HepG2 (cell line): ENCODE results near the gene SAMD10. TPM values are rescaled to one million over a fixed set of nuclear protein-coding genes. Genes with fewer than 3 reads are reported as not detected.

Experiments used
- ATAC-seq: fragments of 200-7000 bp; cut with Tn5 transposase; 3 replicates; pipeline ENCODE4 v1.9.1; 2020; ENCODE audit warnings: mild to moderate bottlenecking, moderate library complexity
- BruUV-seq: library from RNA; stranded (reverse); fragments of 400-500 nt; replicated peaks from 2 replicates; lab custom pipeline; 2021; lab: Mats Ljungman, UMichigan
- CTCF ChIA-PET: fragments of 300-600 bp; formaldehyde crosslinking; extraction: SDS; loops from one replicate; lab custom pipeline; 2021; ENCODE audit warnings: low total read pairs, inconsistent platforms, low intra/inter-chr PET ratio; lab: Yijun Ruan, JAX
- POLR2A ChIA-PET: fragments of 350-600 bp; sonication (Branson Sonifier 250); formaldehyde crosslinking; loops from one replicate; lab custom pipeline; 2020; ENCODE audit warnings: antibody characterized with exemption, inconsistent platforms; lab: Yijun Ruan, JAX
- DNase-seq: peaks from one replicate; pipeline ENCODE4 v3.0.0-alpha.2; 2015; ENCODE audit warnings: low spot score
- FAIRE-seq: peaks from 3 replicates; lab custom pipeline; 2011; peaks lifted over from hg19 to GRCh38; lab: Jason Lieb, UNC
- H2AFZ ChIP-seq: one replicate; pipeline ENCODE4 v1.6.1; 2011; ENCODE audit warnings: low read length, inconsistent platforms
- H3K27ac ChIP-seq: fragments of 300-600 bp; 3 replicates; pipeline ENCODE4 v1.8.0; 2011; ENCODE audit warnings: mixed run types, mild to moderate bottlenecking, mixed read lengths, low read length, inconsistent platforms; ENCODE audit not compliant: insufficient read depth; ENCODE audit errors: extremely low read length
- H3K27me3 ChIP-seq, 2 experiments: fragments of 200-600 bp in 1 of 2; 2 replicates in 1 of 2; 3 replicates in 1 of 2; pipeline versions ENCODE4 v1.6.0 to v1.8.0; 2011; ENCODE audit warnings: low read length in 2 of 2, mild to moderate bottlenecking in 2 of 2, moderate library complexity in 2 of 2, inconsistent platforms in 1 of 2; ENCODE audit not compliant: insufficient read depth in 2 of 2, control insufficient read depth in 1 of 2
- H3K36me3 ChIP-seq, 2 experiments: fragments of 200-600 bp in 1 of 2; replicated peaks in 1 of 2; 2 replicates in 1 of 2; 3 replicates in 1 of 2; pipeline versions ENCODE4 v1.5.1 to v1.8.0; 2011; ENCODE audit warnings: low read length in 2 of 2, inconsistent platforms in 1 of 2; ENCODE audit not compliant: insufficient read depth in 2 of 2, control insufficient read depth in 1 of 2
- H3K4me1 ChIP-seq: 2 replicates; pipeline ENCODE4 v1.5.1; 2012; ENCODE audit warnings: low read length, inconsistent platforms; ENCODE audit not compliant: insufficient read depth
- H3K4me2 ChIP-seq: 2 replicates; pipeline ENCODE4 v1.6.0; 2011; ENCODE audit warnings: low read depth, low read length, inconsistent platforms
- H3K4me3 ChIP-seq, 3 experiments: fragments of 200-600 bp in 1 of 3; sonication (generic), shearing (Covaris generic) in 1 of 3; replicated peaks in 1 of 3; 2 replicates each; pipeline ENCODE4 v1.5.1; 2011 to 2016; ENCODE audit warnings: low read length in 3 of 3, inconsistent platforms in 2 of 3, low read depth in 2 of 3, mild to moderate bottlenecking in 2 of 3, control low read depth in 1 of 3, mixed read lengths in 1 of 3; ENCODE audit not compliant: insufficient read depth in 1 of 3
- H3K79me2 ChIP-seq: one replicate; pipeline ENCODE4 v1.6.1; 2011; ENCODE audit warnings: low read length, inconsistent platforms; ENCODE audit not compliant: insufficient read depth
- H3K9ac ChIP-seq: 2 replicates; pipeline ENCODE4 v1.6.0; 2011; ENCODE audit warnings: mild to moderate bottlenecking, low read depth, low read length, inconsistent platforms; ENCODE audit not compliant: insufficient read depth
- H3K9me3 ChIP-seq: 2 replicates; pipeline ENCODE4 v1.5.1; 2012; ENCODE audit warnings: mild to moderate bottlenecking, low read length
- H4K20me1 ChIP-seq: 2 replicates; pipeline ENCODE4 v1.6.0; 2011; ENCODE audit warnings: inconsistent platforms, mild to moderate bottlenecking, low read length, moderate library complexity; ENCODE audit not compliant: insufficient read depth
- ARHGAP35 ChIP-seq: sonication (generic); formaldehyde crosslinking; IDR thresholded peaks from 2 replicates; pipeline ENCODE4 v1.9.0; 2022; ENCODE audit warnings: mild to moderate bottlenecking, inconsistent platforms, moderate library complexity, missing genetic modification reagents, borderline replicate concordance
- FOXM1 ChIP-seq: sonication (generic); formaldehyde crosslinking; IDR thresholded peaks from 2 replicates; pipeline ENCODE4 v1.5.0; 2020; ENCODE audit warnings: missing genetic modification reagents
- GABPB1 ChIP-seq: IDR thresholded peaks from 2 replicates; pipeline ENCODE4 v1.6.1; 2016; ENCODE audit warnings: mild to moderate bottlenecking, missing genetic modification reagents, moderate library complexity, missing compliant biosample characterization
- NFE2 ChIP-seq: sonication (generic); formaldehyde crosslinking; IDR thresholded peaks from 2 replicates; pipeline ENCODE4 v1.4.0; 2020; ENCODE audit warnings: missing genetic modification reagents
- POLR2AphosphoS2 ChIP-seq: IDR thresholded peaks from 2 replicates; pipeline ENCODE4 v1.6.1; 2011; ENCODE audit warnings: low read depth, low read length, improper control_type of control experiment
- SSRP1 ChIP-seq: IDR thresholded peaks from 2 replicates; pipeline ENCODE4 v1.6.1; 2016; ENCODE audit warnings: control low read depth
- ZNF383 ChIP-seq: sonication (generic); formaldehyde crosslinking; IDR thresholded peaks from 2 replicates; pipeline ENCODE4 v1.4.0; 2020; ENCODE audit warnings: missing genetic modification reagents, mild to moderate bottlenecking, borderline replicate concordance
- ZNF496 ChIP-seq: sonication (generic); formaldehyde crosslinking; IDR thresholded peaks from 2 replicates; pipeline ENCODE4 v1.8.1; 2023; ENCODE audit warnings: mild to moderate bottlenecking, moderate library complexity, missing genetic modification reagents; ENCODE audit not compliant: insufficient replicate concordance
- ZNF629 ChIP-seq: sonication (generic); formaldehyde crosslinking; conservative IDR thresholded peaks from 2 replicates; pipeline ENCODE4 v1.5.0; 2020; ENCODE audit warnings: missing genetic modification reagents
- WGBS: methylation state at CpG from one replicate; pipeline ENCODE4 v1.1.6; 2017; ENCODE audit warnings: low lambda C conversion rate; 5-methylcytosine and 5-hydroxymethylcytosine counted together
- in situ Hi-C: cut with HindIII; loops from 2 replicates; pipeline ENCODE4 v1.10.0; 2017; ENCODE audit warnings: low pct_unique_long_range_greater_than_20kb; ENCODE audit not compliant: extremely low pct_ligation_motif_present
- intact Hi-C: fragments of 100-400 bp; cut with micrococcal nuclease; formaldehyde crosslinking; loops from one replicate; pipeline ENCODE4 v1.10.0; 2022; ENCODE audit not compliant: unreplicated experiment
- polyA plus RNA-seq, 8 experiments: library from polyadenylated mRNA; depleted of rRNA in 3 of 8; stranded (reverse) in 7 of 8; unstranded in 1 of 8; fragments of >200 nt; fragmentation: Illumina TruSeq in 4 of 8; extraction: Trizol in 4 of 8; gene quantifications; 2 replicates each; pipeline versions ENCODE4 v1.2.1 to v1.2.3, GENCODE V29; 2011 to 2016; ENCODE audit warnings: low read depth in 4 of 8, missing spikeins in 1 of 8, mixed read lengths in 1 of 8; ENCODE audit not compliant: insufficient read depth in 1 of 8
- total RNA-seq, 5 experiments: library from RNA; depleted of rRNA; stranded (reverse); fragments of >200 nt; fragmentation: Illumina TruSeq; extraction: Trizol; gene quantifications; 2 replicates each; pipeline ENCODE4 v1.2.3, GENCODE V29; 2016; ENCODE audit warnings: low read depth in 1 of 5
- TF ChIP-seq, protein P1 (sequence below): conservative IDR thresholded peaks from 2 replicates; pipeline ENCODE4 v1.6.1; 2018; ENCODE audit warnings: missing genetic modification reagents
- TF ChIP-seq, protein P2 (sequence below): sonication (generic); formaldehyde crosslinking; IDR thresholded peaks from 2 replicates; pipeline ENCODE4 v1.9.0; 2021; ENCODE audit warnings: missing genetic modification reagents, mild to moderate bottlenecking, borderline replicate concordance
- TF ChIP-seq, protein P3 (sequence below): sonication (generic); formaldehyde crosslinking; IDR thresholded peaks from 2 replicates; pipeline ENCODE4 v1.9.0; 2021; ENCODE audit warnings: missing genetic modification reagents, borderline replicate concordance
- TF ChIP-seq, protein P4 (sequence below): sonication (generic); formaldehyde crosslinking; IDR thresholded peaks from 2 replicates; pipeline ENCODE4 v1.8.0; 2022; ENCODE audit warnings: mild to moderate bottlenecking, missing genetic modification reagents, moderate library complexity
- TF ChIP-seq, protein P5 (sequence below): sonication (generic); formaldehyde crosslinking; IDR thresholded peaks from 2 replicates; pipeline ENCODE4 v1.9.0; 2022; ENCODE audit warnings: missing genetic modification reagents, mild to moderate bottlenecking, borderline replicate concordance
- TF ChIP-seq, protein P6 (sequence below): sonication (generic); formaldehyde crosslinking; IDR thresholded peaks from 2 replicates; pipeline ENCODE4 v1.5.0; 2020; ENCODE audit warnings: mild to moderate bottlenecking, missing genetic modification reagents

Gene SAMD10
- total and polyA plus RNA-seq, 2 of the 13 experiments (the other 11 are each of a cell fraction or from before 2014, with no cell fraction given), result 6.1 to 11.0 TPM

DNA sequence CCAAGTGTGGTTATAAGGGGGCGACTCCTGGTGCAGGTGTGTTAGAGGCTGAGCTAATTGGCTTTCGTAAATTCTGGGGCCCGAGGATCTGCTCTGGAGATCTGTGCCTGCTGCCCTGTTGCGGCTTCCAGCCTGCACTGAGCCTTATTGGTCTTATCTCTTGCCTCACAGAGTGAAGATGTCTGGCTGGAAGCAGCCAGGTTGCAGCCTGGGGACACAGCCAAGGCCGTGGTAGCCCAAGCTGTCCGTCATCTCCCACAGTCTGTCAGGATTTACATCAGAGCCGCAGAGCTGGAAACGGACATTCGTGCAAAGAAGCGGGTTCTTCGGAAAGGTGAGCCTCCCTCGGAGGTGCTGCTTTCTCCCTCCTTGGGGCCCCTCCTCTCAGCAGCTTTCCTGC, 21.5 kb upstream of the SAMD10 start:
- Histone ChIP-seq H3K4me1 (no peaks in the 10 kb centered on the region), H3K27me3 (no peaks in the 10 kb centered on the region), H3K79me2 (no peaks in the 10 kb centered on the region), H3K4me2 (no peak overlapping the region), H3K36me3 (peaks cover 63 to 80% of the 10 kb centered on the region in 2 experiments), H2AFZ (no peak overlapping the region), H3K9me3 (no peaks in the 10 kb centered on the region), H3K9ac (no peak overlapping the region), H4K20me1 (no peaks in the 10 kb centered on the region), H3K27ac (no peak overlapping the region), H3K4me3 (no peak overlapping the region)
- 95% methylated on average over 12 of the region's 12 CpGs for WGBS
- FAIRE-seq, result no peak
- ATAC-seq, result no peak
- no peak for DNase-seq
- CTCF ChIA-PET, result no interaction called here
- no TSS peak for BruUV-seq
- intact Hi-C loops, result no loop called here
- POLR2A ChIA-PET, result interaction anchor here (1.0 to 2.1 kb wide), 2 partner anchors 20 to 23 kb away, joined by 5 to 6 read pairs; partner anchors contain the start of gene PRPF6
- in situ Hi-C loops, result no loop called here
- TF ChIP-seq NFE2 (CRISPR knock-in tag) (no peak), POLR2AphosphoS2 (no peak), SSRP1 (CRISPR knock-in tag) (no peak), ZNF496 (no peak), ZNF629 (CRISPR knock-in tag) (no peak), GABPB1 (CRISPR knock-in tag) (no peak), ZNF383 (CRISPR knock-in tag) (no peak), FOXM1 (no peak), ARHGAP35 (CRISPR knock-in tag) (no peak)
- TF ChIP-seq, protein P1, sequence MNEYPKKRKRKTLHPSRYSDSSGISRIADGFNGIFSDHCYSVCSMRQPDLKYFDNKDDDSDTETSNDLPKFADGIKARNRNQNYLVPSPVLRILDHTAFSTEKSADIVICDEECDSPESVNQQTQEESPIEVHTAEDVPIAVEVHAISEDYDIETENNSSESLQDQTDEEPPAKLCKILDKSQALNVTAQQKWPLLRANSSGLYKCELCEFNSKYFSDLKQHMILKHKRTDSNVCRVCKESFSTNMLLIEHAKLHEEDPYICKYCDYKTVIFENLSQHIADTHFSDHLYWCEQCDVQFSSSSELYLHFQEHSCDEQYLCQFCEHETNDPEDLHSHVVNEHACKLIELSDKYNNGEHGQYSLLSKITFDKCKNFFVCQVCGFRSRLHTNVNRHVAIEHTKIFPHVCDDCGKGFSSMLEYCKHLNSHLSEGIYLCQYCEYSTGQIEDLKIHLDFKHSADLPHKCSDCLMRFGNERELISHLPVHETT (CRISPR knock-in tag), result no peak
- TF ChIP-seq, protein P2, sequence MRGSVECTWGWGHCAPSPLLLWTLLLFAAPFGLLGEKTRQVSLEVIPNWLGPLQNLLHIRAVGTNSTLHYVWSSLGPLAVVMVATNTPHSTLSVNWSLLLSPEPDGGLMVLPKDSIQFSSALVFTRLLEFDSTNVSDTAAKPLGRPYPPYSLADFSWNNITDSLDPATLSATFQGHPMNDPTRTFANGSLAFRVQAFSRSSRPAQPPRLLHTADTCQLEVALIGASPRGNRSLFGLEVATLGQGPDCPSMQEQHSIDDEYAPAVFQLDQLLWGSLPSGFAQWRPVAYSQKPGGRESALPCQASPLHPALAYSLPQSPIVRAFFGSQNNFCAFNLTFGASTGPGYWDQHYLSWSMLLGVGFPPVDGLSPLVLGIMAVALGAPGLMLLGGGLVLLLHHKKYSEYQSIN (CRISPR knock-in tag), result no peak
- TF ChIP-seq, protein P3, sequence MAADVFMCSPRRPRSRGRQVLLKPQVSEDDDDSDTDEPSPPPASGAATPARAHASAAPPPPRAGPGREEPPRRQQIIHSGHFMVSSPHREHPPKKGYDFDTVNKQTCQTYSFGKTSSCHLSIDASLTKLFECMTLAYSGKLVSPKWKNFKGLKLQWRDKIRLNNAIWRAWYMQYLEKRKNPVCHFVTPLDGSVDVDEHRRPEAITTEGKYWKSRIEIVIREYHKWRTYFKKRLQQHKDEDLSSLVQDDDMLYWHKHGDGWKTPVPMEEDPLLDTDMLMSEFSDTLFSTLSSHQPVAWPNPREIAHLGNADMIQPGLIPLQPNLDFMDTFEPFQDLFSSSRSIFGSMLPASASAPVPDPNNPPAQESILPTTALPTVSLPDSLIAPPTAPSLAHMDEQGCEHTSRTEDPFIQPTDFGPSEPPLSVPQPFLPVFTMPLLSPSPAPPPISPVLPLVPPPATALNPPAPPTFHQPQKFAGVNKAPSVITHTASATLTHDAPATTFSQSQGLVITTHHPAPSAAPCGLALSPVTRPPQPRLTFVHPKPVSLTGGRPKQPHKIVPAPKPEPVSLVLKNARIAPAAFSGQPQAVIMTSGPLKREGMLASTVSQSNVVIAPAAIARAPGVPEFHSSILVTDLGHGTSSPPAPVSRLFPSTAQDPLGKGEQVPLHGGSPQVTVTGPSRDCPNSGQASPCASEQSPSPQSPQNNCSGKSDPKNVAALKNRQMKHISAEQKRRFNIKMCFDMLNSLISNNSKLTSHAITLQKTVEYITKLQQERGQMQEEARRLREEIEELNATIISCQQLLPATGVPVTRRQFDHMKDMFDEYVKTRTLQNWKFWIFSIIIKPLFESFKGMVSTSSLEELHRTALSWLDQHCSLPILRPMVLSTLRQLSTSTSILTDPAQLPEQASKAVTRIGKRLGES (CRISPR knock-in tag), result no peak
- TF ChIP-seq, protein P4, sequence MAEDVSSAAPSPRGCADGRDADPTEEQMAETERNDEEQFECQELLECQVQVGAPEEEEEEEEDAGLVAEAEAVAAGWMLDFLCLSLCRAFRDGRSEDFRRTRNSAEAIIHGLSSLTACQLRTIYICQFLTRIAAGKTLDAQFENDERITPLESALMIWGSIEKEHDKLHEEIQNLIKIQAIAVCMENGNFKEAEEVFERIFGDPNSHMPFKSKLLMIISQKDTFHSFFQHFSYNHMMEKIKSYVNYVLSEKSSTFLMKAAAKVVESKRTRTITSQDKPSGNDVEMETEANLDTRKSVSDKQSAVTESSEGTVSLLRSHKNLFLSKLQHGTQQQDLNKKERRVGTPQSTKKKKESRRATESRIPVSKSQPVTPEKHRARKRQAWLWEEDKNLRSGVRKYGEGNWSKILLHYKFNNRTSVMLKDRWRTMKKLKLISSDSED, result no peak
- TF ChIP-seq, protein P5, sequence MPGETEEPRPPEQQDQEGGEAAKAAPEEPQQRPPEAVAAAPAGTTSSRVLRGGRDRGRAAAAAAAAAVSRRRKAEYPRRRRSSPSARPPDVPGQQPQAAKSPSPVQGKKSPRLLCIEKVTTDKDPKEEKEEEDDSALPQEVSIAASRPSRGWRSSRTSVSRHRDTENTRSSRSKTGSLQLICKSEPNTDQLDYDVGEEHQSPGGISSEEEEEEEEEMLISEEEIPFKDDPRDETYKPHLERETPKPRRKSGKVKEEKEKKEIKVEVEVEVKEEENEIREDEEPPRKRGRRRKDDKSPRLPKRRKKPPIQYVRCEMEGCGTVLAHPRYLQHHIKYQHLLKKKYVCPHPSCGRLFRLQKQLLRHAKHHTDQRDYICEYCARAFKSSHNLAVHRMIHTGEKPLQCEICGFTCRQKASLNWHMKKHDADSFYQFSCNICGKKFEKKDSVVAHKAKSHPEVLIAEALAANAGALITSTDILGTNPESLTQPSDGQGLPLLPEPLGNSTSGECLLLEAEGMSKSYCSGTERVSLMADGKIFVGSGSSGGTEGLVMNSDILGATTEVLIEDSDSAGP (CRISPR knock-in tag), result no peak
- TF ChIP-seq, protein P6, sequence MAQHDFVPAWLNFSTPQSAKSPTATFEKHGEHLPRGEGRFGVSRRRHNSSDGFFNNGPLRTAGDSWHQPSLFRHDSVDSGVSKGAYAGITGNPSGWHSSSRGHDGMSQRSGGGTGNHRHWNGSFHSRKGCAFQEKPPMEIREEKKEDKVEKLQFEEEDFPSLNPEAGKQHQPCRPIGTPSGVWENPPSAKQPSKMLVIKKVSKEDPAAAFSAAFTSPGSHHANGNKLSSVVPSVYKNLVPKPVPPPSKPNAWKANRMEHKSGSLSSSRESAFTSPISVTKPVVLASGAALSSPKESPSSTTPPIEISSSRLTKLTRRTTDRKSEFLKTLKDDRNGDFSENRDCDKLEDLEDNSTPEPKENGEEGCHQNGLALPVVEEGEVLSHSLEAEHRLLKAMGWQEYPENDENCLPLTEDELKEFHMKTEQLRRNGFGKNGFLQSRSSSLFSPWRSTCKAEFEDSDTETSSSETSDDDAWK (CRISPR knock-in tag), result no peak
